Aorta (tissue), 5 donors: ENCODE results near the gene CARD9. TPM values are rescaled to one million over a fixed set of nuclear protein-coding genes. Genes with fewer than 3 reads are reported as not detected.

Experiments
- ATAC-seq: fragments of 200-7000 bp; cut with Tn5 transposase; one replicate; pipeline ENCODE4 v1.9.1; 2022; ENCODE audit warnings: moderate library complexity; ENCODE audit not compliant: low FRiP score
- DNase-seq, 2 donors: peaks; one replicate each; pipeline ENCODE4 v3.0.0-alpha.2; 2020
- H3K27ac ChIP-seq, 2 donors: one replicate each; pipeline ENCODE4 v1.5.1; 2013; ENCODE audit warnings: low read length in 2 of 2, mild to moderate bottlenecking in 2 of 2, moderate library complexity in 2 of 2, control low read depth in 1 of 2, inconsistent platforms in 1 of 2, low read depth in 1 of 2
- H3K27me3 ChIP-seq, 2 donors: one replicate each; pipeline ENCODE4 v1.6.1; 2013; ENCODE audit warnings: control low read depth in 1 of 2, low read length in 1 of 2, mild to moderate bottlenecking in 1 of 2, moderate library complexity in 1 of 2; ENCODE audit not compliant: insufficient read depth in 2 of 2, control insufficient read depth in 1 of 2
- H3K36me3 ChIP-seq, 2 donors: one replicate each; pipeline ENCODE4 v1.6.1; 2013; ENCODE audit warnings: control low read depth in 1 of 2, low read length in 1 of 2, mild to moderate bottlenecking in 1 of 2; ENCODE audit not compliant: insufficient read depth in 2 of 2, control insufficient read depth in 1 of 2
- H3K4me1 ChIP-seq, 2 donors: one replicate each; pipeline ENCODE4 v1.6.1; 2013; ENCODE audit warnings: low read length in 2 of 2, control low read depth in 1 of 2, mild to moderate bottlenecking in 1 of 2, moderate library complexity in 1 of 2; ENCODE audit not compliant: insufficient read depth in 2 of 2, control insufficient read depth in 1 of 2
- H3K4me3 ChIP-seq, 2 donors: one replicate each; pipeline ENCODE4 v1.5.1; 2013; ENCODE audit warnings: low read length in 2 of 2, control low read depth in 1 of 2, mild to moderate bottlenecking in 1 of 2
- H3K9me3 ChIP-seq: one replicate; pipeline ENCODE4 v1.6.1; 2013; ENCODE audit warnings: mild to moderate bottlenecking, low read length; ENCODE audit not compliant: control insufficient read depth
- WGBS, 2 donors: extraction: QIAGEN DNeasy Blood & Tissue Kit; methylation state at CpG; one replicate each; pipeline ENCODE4 v1.1.7; 2013; 5-methylcytosine and 5-hydroxymethylcytosine counted together
- intact Hi-C, 2 donors: fragments of 100-400 bp; cut with DNase I; formaldehyde crosslinking; loops; one replicate each; pipeline versions ENCODE4 v1.14.2 to v1.15.0; 2022
- polyA plus RNA-seq, 2 donors: library from polyadenylated mRNA; stranded (reverse); fragments of 200-250 nt; gene quantifications; one replicate each; pipeline ENCODE4 v1.2.3, GENCODE V29; 2013
- total RNA-seq, 2 donors: library from RNA; stranded (reverse); fragmentation: NEBNext Ultra II Directional; extraction: Animal tissue kit (Norgen Biotek cat#: 25700); gene quantifications; one replicate each; pipeline ENCODE4 v1.2.1, GENCODE V29; 2021
- donor health status: healthy with polysubstance abuse.
- donor health status: Bipolar disorder and iron deficiency.
- donor health status: DM: no; HTN: no; CAD: no.
- donor health status: DM: no; HTN: no; CAD: no.
- donor health status: DM: yes; HTN: yes; CAD: no.

The CARD9 gene
- total and polyA plus RNA-seq, 4 donors = 1.4 to 5.3 (median 3.5) TPM

DNA sequence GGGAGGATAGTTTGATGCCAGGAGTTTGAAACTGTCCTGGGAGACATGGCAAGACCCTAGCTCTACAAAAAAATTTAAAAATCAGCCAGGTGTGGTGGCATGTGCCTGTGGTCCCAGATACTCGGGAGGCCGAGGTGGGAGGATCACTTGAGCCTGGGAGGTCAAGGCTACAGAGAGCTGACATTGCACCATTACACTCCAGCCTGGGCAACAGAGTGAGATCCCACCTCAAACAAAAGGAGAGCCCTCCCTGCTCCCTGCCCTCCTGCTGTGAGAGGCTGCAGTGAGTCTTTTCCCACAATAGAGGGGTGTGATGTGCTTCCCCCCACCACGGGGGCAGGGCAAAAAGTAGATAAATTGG lies 59.4 kb downstream of the CARD9 start:
- no peaks in the 10 kb centered on the region for H3K27me3 ChIP-seq
- no peak overlapping the region for H3K4me3 ChIP-seq
- intact Hi-C loops = loop anchor here in 1 of 2 donors (5.0 kb wide), 1 partner anchor 48 kb away; the partner anchor contains the start of gene DNLZ
- no peak for DNase-seq
- 91 to 92% methylated on average over 3 of the region's 3 CpGs for WGBS, 2 donors
- ATAC-seq = no peak
- H3K27ac ChIP-seq = no peak overlapping the region
- H3K9me3 ChIP-seq = peaks cover 4% of the 10 kb centered on the region
- no peaks in the 10 kb centered on the region for H3K36me3 ChIP-seq
- no peaks in the 10 kb centered on the region for H3K4me1 ChIP-seq

Other genes starting within 250 kb of the CARD9 start
- not detected for gene LHX3, start 168.5 kb downstream of the CARD9 start, total RNA-seq
- gene LHX3, start 168.5 kb downstream of the CARD9 start, polyA plus RNA-seq = not detected
- gene QSOX2, start 127.9 kb downstream of the CARD9 start, total RNA-seq = 1 to 10 TPM; 6.8 to 7.9 TPM
- 1 to 10 TPM; 1.0 to 5.7 TPM for gene QSOX2, start 127.9 kb downstream of the CARD9 start, polyA plus RNA-seq
- not detected for gene CCDC187, start 69.6 kb downstream of the CARD9 start, total RNA-seq
- not detected for gene CCDC187, start 69.6 kb downstream of the CARD9 start, polyA plus RNA-seq
- gene GPSM1, start 46.1 kb downstream of the CARD9 start, total RNA-seq = 10 to 100 TPM; 22.7 to 28.9 TPM
- gene GPSM1, start 46.1 kb downstream of the CARD9 start, polyA plus RNA-seq = 10 to 100 TPM in 1 of 2 donors, 1 to 10 TPM in 1; 6.9 to 53.7 TPM
- gene DNLZ, start 9.9 kb downstream of the CARD9 start, total RNA-seq = 10 to 100 TPM; 15.5 to 18.1 TPM
- 10 to 100 TPM; 12.4 to 14.4 TPM for gene DNLZ, start 9.9 kb downstream of the CARD9 start, polyA plus RNA-seq
- 1 to 10 TPM; 6.8 to 7.7 TPM for gene SNAPC4, start 26.5 kb upstream of the CARD9 start, total RNA-seq
- 10 to 100 TPM in 1 of 2 donors, 1 to 10 TPM in 1; 1.6 to 13.9 TPM for gene SNAPC4, start 26.5 kb upstream of the CARD9 start, polyA plus RNA-seq
- 10 to 100 TPM; 27.1 to 39.0 TPM for gene ENTR1, start 36.9 kb upstream of the CARD9 start, total RNA-seq
- gene ENTR1, start 36.9 kb upstream of the CARD9 start, polyA plus RNA-seq = 10 to 100 TPM; 15.0 to 47.2 TPM
- 10 to 100 TPM; 31.2 to 38.8 TPM for gene PMPCA, start 37.0 kb upstream of the CARD9 start, total RNA-seq
- 10 to 100 TPM; 16.2 to 72.0 TPM for gene PMPCA, start 37.0 kb upstream of the CARD9 start, polyA plus RNA-seq
- gene INPP5E, start 66.2 kb upstream of the CARD9 start, total RNA-seq = 10 to 100 TPM in 1 of 2 donors, 1 to 10 TPM in 1; 8.6 to 14.9 TPM
- gene INPP5E, start 66.2 kb upstream of the CARD9 start, polyA plus RNA-seq = 10 to 100 TPM in 1 of 2 donors, 1 to 10 TPM in 1; 2.8 to 15.6 TPM
- gene SEC16A, start 109.4 kb upstream of the CARD9 start, total RNA-seq = 10 to 100 TPM; 57.1 to 59.1 TPM
- gene SEC16A, start 109.4 kb upstream of the CARD9 start, polyA plus RNA-seq = 10 to 100 TPM; 11.1 to 61.0 TPM
- 10 to 100 TPM; 47.4 to 81.6 TPM for gene NOTCH1, start 172.4 kb upstream of the CARD9 start, total RNA-seq
- 1 to 10 TPM; 3.1 to 8.5 TPM for gene NOTCH1, start 172.4 kb upstream of the CARD9 start, polyA plus RNA-seq